SHP77 (cell line): ENCODE results near the gene ROR1.
"Not testable (repeated sequence)": the region's sequence is repeated elsewhere in the genome, so short reads cannot be mapped to it uniquely, and the experiment has no call there.

Source experiments
- DNase-seq, 2 experiments: peaks; one replicate each; lab custom pipeline; 2025; lab: John Stamatoyannopoulos, UW

The ROR1 gene

DNA sequence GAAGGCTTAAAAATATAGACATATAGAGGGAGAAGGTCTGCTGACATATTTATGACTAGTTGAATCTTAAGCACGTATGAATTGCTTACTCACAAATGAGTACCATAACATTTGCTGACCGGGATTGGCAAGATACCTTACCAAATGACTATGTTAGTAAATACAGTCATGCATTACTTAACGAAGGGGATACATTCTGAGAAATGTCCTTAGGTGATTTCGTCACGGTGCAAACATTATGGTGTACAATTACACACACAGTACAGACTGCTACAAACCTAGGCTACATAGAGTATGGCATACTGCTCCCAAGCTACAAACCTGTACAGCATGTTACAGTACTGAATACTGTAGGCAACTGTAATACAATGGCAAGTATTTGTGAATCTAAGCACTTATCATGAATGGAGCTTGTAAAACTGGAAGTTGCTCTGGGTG, 410.2 kb downstream of the ROR1 start:
- no peak for DNase-seq

DNA sequence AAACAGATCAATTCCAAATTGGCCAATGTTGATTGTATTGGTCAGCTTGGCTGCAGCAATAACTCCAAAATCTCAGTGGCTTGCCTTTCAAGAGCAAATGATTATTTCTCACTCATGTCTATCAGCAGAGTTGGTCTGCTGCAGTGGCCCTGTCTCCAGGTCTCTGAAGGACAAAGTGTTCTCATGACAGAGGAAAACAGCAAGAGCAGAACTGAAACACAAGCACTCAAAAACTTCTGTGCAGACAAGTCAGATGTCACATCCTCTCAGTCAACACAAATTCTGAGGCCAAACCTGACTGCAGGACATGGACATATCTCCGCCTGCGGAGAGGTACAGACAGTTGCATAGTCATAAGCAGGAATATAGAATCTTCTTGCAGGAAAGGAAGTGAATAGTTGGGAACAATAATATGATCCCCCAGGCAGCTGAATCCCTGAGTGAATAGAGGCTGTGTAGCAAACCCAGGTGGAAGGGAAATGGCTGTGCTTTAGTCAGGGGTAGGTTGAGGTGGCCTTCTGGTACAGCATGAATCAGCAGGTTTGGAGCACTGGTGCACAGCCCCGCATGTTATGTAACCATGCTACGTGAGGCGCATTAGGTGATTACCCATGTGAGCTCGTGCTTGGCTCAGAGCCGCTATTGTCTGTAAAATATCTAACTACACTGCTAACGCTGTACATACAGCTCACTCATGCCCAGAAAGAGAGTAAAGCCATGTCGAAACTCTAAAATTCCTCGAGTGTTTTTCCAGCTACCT, 412.5 kb downstream of the ROR1 start:
- DNase-seq: no peak

DNA sequence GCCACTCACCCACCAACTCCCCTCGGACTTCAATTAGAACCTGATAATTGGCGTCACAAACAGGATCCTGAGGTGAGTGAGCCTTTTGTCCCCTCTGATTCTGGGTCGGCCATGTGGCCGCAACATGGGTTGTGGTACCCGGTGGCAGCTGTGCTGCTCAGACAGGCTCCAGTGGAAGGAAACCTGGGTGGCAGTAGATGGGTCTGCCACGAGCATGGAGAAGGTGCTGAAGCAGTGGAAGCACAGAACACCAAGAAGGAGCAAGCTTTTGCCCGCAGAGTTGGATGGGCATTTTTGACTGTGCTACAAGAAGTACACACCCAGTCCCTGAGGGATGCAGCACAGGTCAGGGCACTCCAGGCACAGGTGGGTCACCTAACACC, 413.1 kb downstream of the ROR1 start:
- no peak for DNase-seq

DNA sequence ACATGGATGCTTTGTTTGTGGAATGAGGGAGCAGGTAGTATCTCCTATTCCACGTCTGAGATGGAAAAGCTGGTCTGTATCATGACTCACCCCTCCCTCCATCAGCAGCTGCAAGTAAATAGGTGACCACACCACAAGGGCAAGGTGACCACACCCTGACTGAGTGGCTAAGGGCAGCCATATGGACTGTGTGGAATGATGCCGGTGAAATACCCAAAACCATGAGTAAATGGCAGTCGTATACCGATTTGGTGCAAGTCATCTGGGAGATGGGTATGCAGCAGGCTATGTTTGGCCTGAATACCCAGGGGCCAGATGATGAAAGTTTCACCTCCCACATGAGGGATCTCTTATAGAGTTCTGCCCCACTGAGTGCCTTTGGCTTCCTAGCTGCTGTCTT, 413.8 kb downstream of the ROR1 start:
- no peak for DNase-seq

DNA sequence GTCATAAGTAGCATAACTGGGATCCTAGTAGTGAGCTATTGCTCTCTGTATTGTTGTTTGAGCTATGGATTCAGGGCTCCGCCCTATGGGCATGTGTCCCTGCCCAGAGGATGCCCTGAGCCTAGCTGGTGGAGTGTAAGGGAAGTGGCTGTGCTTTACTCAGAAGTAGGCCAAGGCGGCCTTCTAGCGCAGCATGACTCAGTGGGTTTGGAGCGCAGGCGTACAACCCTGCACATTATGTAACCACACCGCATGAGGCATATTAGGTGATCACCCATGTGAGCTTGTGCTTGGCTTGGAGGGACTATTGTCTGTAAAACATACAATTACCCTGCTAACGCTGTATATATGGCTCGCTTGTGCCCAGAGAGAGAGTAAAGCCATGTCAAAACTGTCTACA, 418.5 kb downstream of the ROR1 start:
- DNase-seq: no peak

DNA sequence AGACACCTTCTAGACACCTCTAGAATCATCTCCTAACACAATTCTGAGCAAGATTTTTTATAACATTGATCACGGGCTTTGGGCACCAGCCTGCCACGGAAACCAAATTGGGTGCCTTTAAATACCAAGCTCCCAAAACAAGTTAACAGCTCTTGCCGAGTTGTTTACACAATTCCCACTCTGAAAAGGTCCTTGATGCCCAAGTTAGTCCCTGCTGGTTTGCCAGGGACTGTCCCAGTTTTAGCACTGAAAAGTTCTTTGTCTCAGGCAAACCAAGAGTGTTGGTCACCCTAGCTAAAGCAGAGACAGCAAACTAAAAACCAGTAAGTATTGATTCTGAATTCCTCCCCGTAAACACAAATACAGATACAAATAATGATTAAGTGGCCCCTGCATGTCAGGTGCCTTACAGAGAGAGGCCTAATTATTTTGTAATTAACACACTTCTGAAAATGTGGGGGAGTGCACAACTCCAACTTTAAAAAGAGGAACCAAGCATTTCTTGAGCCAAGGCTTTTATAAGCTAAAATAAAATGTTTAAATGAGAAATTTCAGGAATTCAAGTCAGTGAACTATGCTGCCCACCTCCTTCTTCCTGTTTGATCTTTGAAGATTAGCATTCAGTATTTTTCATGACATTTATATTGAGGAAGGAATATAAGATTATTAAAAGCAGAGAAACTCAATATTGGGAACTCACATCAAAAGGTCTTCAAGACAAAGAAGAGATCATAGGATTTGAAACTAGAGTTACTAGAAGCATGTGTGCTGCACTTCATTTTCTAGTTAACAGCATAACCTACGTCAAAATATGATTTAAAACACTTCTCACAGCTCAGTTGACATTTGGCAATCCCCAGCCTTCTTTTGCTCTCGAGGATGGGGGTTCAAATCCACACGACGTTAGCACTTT, 420.6 kb downstream of the ROR1 start:
- no peak for DNase-seq

DNA sequence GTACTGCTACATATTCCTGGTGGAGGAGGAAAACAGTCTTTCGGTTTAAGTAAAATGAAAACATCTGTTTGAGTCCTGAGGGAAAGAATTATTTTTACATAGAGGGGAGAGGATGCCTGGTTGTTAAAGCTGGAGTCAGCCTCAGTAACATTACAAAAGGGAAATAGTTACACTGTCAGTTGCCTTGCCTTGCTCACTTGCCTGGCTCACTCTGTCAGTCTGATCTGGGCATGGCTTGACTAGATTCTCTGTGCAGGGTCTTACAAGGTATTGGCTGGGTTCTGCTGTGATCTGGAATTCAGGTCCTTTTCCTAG, 421.2 kb downstream of the ROR1 start:
- no peak for DNase-seq

DNA sequence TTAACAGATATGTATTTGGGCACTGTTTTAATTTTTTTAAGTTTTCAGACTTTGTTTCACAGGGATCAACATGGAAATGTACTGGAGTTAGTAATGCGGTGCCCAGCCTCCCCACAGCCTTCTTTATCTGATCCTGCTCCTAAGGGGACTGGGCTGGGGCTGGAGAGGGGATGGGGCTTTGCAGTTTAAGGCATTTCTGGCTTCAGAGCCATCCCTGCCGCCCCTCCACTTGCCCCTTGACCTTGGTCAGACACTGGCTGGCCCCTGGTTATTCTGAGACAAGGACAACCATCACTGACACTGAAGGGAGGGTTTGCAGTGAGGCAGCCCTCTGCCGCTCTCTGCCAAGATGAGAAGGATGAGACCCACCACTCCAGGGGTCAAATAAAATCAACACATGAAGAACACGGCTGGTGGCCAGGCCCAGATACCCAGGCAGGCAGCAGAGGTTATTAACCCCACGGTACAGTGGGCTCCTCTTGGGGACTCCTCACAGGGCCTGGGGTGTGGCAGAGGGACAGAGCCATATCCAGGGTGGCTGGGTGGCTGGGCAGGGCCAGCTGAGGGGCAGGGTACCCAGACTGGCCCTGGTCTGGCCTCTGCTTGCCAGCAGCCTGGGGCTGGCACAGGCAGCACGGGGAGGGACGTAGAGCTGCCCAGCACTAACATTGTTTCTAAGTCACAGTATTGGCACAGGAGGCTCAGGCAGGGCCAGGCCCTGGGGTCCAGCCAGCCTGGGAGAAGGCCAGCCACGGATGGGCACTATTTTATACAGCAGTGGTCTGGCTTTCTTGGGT, 422.5 kb downstream of the ROR1 start:
- no peak for DNase-seq

DNA sequence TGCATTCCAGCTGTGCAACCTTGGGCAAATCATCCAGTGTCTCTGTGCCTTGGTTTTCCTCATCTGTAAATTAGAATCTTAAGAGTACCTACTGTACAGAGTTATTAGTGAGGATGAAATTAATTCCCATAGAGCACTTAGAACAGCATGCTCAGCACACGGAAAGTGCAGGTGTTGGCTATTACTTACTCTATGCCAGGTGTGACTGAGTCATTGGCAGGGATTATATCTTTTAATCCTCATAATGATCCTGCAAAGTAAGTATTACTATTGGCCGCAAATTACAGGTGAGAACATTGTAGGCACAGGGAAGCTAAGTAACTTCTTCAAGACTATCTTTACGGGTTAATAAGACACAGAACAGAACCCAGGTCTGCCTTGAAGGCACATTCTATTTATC, 423.3 kb downstream of the ROR1 start:
- no peak for DNase-seq

DNA sequence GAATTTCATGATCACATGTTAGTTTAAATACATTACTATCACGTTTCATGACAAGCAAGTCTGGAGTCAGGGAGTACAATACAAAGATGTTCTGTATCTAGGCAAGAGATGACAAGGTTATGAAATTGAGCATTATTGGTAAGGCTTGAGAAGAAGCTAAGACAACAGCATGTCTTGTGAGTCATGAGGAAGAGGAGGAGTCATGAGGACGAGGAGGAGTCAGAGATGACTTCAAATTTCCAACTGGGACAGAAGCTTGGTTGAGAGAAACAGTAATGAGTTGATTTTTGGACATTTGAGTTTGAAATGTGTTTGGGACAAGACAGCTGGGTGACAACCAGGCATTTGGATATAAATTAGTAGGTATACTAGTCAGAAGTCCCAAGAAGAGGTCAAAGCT, 425.3 kb downstream of the ROR1 start:
- DNase-seq: no peak

DNA sequence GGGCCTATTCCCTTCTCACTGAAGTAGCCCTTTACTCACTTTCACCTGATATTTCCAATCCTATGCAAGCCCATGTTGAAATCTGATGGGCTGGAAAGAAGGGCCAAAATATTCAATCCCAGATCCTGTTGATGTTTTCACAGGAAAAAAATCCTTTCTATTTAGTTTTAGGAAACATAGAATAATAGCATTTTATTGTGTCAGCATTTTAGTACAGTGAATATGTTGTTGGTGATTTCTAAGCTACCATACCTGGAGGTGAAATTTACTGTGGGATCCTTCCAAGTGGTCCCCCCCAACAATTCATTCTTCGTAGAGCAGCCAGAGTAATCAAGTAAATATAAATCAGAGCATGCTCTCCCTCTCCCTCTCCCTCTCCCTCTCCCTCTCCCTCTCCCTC, 426.2 kb downstream of the ROR1 start:
- no peak for DNase-seq

DNA sequence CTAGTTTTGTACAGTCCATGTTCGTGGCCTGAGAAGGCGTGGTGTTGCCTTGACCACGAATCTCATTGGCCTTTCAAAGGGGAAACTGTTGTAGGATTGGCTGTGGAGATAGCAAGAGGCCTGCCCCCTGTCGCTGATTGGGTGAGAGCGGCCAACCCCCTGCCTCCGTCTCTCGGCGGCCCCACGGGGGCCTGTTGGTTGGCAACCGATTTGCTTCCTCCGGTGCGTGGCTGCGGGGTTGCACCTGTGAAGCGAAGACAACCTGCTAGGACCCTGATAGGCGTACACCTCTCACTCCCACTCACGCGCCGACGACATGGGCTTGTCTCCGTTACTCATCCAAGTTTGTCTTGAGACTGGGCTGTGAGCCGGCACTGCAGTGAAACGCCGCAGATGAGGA, 429.6 kb downstream of the ROR1 start, which contains the start of gene UBE2U:
Gene UBE2U (plus strand): TSS at position 204 of the 400 bp plus-strand sequence. CDS start 428 bp downstream, outside the sequence.
- DNase-seq: no peak

DNA sequence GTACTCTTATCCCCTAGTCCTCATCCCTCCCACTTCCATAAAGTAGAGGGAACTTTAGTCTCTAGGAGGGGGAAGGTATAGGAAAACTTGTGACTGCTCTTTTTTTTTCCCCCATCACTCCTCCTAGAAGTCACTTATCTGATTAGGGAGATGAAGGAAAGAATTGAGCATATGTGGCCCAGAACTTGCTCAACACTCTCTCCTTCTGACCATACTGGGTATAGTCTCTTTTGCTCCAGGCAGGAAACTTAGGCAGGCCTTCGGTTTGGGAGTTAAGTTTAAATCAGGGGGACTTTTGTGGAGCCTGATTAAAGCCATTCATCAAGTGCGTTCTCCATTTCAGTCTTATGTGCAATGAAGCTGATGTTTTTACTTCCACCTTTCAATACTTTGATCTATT, 435.4 kb downstream of the ROR1 start:
- DNase-seq: no peak

DNA sequence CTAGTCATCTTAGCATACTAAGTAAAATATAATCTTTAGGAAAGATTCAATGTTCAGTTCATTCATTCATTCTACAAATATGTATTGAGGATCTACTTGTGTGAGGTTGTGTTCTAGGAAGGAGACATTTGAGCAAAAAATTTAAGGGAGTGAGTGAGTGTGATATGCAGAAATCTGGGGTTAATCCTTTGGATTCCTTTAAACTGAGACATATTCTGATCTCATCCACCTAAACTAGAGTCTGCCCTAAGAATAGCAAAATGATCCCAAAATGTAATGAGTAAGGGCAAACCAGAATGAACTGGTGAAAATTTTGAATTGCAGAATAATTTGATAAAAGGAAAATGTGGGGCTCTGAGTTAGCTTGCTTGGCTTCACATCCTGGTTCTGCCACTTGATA, 438.2 kb downstream of the ROR1 start:
- no peak for DNase-seq

DNA sequence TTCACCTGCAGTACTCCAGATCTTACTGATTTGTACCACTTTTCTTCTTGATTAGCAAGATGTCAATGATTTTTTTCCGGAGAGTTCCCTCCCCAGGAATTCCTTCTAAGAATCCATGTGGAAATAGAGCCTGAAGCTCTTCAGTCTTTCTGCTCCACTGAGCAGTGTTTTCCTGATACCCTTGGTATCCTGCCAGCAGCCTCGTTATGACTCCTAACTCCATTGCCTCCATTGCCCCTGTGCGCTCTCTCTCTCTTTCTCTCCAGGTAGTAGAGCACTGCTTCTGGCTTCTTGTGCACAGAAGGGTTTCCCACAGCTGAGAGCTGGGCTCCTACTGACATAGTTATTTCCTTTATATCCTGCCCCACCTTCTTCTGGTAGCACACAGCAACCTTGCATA, 441.8 kb downstream of the ROR1 start:
- DNase-seq: no peak

DNA sequence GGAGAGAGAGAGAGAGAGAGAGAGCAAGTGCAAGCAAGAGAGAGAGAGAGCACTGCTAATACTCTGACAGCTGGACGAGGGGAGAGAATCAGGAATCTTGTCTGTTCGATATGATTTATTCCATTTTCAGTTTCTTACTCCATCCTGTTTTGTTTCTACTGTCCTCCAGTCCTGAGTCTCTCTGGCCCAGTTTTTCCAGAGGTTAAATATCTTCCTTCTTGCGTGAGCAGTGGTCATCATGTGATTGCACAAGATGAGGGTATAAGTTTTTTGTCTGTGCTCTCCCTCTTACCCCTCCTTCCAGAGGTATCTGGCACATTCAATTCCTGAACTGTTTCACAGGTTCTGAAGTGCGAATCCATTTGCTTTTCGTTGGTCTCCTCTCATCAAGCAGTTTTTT, 446.4 kb downstream of the ROR1 start:
- DNase-seq: no peak

DNA sequence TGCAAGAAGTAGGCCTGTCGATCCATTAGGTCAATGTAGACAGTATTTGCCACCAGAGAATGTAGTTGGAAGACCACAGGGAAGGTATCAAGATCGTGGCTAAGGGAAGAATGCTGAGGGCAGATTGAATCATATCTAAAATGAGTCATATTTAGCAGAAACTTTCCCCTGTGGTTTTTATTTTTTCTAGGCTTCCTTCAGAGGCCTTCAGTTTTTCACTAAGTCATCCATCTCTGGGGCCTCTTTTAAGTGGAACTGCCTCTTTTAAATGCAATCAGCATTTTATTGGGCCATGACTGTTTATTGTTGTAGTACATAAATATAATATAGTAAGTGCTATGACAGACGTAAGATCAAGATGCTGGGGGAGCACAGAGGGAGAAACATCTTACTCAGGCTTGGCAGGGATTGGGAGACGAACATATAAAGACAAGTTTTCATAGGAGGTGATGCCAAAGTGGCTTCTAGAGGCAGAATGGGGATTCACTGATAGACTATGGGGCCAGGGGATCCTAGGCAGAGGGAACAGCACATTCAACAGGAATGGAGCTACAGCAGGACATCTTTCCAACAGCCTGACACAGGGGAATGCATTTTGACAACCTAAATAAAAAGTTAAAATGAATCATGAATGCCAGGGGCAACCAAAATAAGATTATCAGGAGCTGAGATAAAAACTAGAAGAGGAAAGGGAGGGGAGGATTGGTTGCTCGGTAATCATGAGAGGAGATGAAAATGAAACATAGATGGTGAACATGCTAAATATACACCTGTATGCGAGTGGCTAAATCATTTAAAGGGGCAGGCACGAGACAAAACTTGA, 449.7 kb downstream of the ROR1 start:
- no peak for DNase-seq

DNA sequence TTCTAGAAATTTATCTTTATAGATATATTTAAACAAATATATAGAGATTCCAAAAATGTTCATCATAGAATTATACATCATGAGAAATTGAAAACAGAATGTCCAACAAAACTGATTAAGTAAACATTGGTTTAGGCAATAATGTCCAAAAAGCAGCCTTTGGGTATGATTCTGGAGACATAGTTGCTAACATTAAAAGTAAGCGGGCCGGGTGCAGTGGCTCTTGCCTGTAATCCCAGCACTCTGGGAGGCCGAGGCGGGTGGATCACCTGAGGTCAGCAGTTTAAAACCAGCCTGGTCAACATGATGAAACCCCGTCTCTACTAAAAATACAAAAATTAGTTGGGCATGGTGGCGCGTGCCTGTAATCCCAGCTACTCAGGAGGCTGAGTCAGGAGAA, 450.4 kb downstream of the ROR1 start:
- not testable (repeated sequence) for DNase-seq

DNA sequence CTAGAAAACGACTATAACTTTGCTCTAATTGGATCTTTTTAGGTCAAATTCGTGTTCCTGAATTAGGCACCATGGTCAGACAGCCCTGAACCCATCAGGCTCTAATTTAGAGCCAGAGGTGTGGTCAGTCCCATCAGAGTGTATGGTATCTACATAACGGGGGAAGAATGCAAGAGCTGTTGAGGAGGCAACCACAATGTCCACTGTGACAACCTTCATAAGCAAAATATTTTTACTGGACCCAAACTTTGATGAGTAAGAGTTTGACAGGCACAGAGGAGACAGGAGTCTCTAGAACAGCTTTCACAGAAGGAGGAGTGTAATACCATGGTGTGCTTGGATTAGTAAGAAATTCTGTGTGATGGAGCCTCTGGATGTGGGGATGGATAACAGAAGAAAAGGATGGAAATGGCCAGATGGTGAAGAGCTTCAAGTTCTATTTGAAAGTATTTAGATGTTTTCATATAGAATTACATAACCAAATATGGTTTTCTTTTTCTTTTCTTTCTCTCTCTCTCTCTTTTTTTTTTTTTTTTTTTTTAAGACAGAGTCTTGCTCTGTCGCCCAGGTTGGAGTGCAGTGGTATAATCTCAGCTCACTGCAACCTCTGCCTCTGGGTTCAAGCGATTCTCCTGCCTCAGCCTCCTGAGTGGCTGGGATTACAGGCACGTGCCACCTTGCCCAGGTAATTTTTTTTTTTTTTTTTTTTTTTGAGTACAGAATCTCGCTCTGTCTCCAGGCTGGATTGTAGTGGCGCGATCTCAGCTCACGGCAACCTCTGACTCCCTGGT, 454.5 kb downstream of the ROR1 start:
- DNase-seq: no peak

DNA sequence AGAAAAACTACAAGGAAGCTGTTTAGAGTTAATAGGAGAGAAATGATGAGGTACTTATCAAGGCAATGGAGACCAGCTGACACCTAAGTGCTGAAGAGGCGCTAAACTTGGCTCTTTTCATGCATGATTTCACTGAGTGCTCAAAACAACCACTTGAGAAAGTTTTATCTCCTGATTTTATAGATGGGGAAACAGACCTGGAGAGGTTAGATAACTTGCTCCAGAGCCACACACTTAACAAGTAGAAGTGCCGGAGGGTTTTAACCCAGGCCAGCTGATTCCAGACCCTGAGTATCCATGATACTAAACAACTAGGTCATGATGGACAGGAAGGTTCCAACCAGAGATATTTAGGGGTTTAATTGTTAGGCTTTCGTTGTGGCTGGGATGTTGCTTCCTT, 455.5 kb downstream of the ROR1 start:
- no peak for DNase-seq
